IMR-90 (cell line): Measurements from ENCODE around the gene AEN. TPM values are rescaled to one million over a fixed set of nuclear protein-coding genes. Genes with fewer than 3 reads are reported as not detected.
A peak's percentile ranks its signal among the peaks of the same experiment; 100 is the strongest.

Experiments used
- ATAC-seq: fragments of 200-7000 bp; cut with Tn5 transposase; 2 replicates; pipeline ENCODE4 v1.9.1; 2020; ENCODE audit warnings: low read depth, mild to moderate bottlenecking, moderate library complexity
- BruUV-seq: library from RNA; stranded (reverse); fragments of 400-500 nt; replicated peaks from 2 replicates; lab custom pipeline; 2021; lab: Mats Ljungman, UMichigan
- CTCF ChIA-PET: fragments of 300-600 bp; formaldehyde crosslinking; extraction: SDS; loops from one replicate; lab custom pipeline; 2021; ENCODE audit warnings: antibody characterized with exemption; lab: Yijun Ruan, JAX
- POLR2A ChIA-PET: fragments of 300-600 bp; sonication (Branson Sonifier 250); formaldehyde crosslinking; loops from one replicate; lab custom pipeline; 2022; ENCODE audit warnings: antibody characterized with exemption; ENCODE audit not compliant: unreplicated experiment; lab: Charles Lee
- DNase-seq: peaks from one replicate; pipeline ENCODE4 v3.0.0; 2013
- H2AFZ ChIP-seq: replicated peaks from 2 replicates; pipeline ENCODE3; 2013; ENCODE audit warnings: low read length, mild to moderate bottlenecking; ENCODE audit not compliant: poor library complexity
- H2AK5ac ChIP-seq: 2 replicates; pipeline ENCODE4 v1.6.1; 2013; ENCODE audit warnings: low read depth, low read length, inconsistent platforms
- H2AK9ac ChIP-seq: replicated peaks from 2 replicates; pipeline ENCODE3; 2013; ENCODE audit warnings: mild to moderate bottlenecking, low read depth, low read length, moderate library complexity; ENCODE audit not compliant: poor library complexity
- H2BK120ac ChIP-seq: 2 replicates; pipeline ENCODE4 v1.6.1; 2013; ENCODE audit warnings: low read depth, low read length, inconsistent platforms
- H2BK15ac ChIP-seq: 3 replicates; pipeline ENCODE4 v1.6.1; 2013; ENCODE audit warnings: low read depth, low read length, inconsistent platforms
- H2BK20ac ChIP-seq: 2 replicates; pipeline ENCODE4 v1.6.1; 2013; ENCODE audit warnings: low read depth, mild to moderate bottlenecking, inconsistent platforms, low read length, moderate library complexity
- H2BK5ac ChIP-seq: 2 replicates; pipeline ENCODE4 v1.6.1; 2013; ENCODE audit warnings: mild to moderate bottlenecking, low read depth, low read length, inconsistent platforms; ENCODE audit not compliant: poor library complexity, severe bottlenecking
- H3K14ac ChIP-seq: replicated peaks from 2 replicates; pipeline ENCODE4 v1.6.1; 2013; ENCODE audit warnings: low read depth, low read length, inconsistent platforms
- H3K18ac ChIP-seq: 2 replicates; pipeline ENCODE4 v1.6.1; 2013; ENCODE audit warnings: low read depth, low read length, control low read depth
- H3K23ac ChIP-seq: 2 replicates; pipeline ENCODE4 v1.6.1; 2013; ENCODE audit warnings: low read depth, low read length, inconsistent platforms
- H3K27ac ChIP-seq: 2 replicates; pipeline ENCODE4 v1.5.1; 2013; ENCODE audit warnings: mild to moderate bottlenecking, control low read depth, low read length; ENCODE audit not compliant: insufficient read depth
- H3K27me3 ChIP-seq: 2 replicates; pipeline ENCODE4 v1.6.1; 2013; ENCODE audit warnings: low read length; ENCODE audit not compliant: control insufficient read depth, insufficient read depth
- H3K36me3 ChIP-seq: 2 replicates; pipeline ENCODE4 v1.6.1; 2013; ENCODE audit warnings: low read length, mixed read lengths; ENCODE audit not compliant: control insufficient read depth, insufficient read depth
- H3K4ac ChIP-seq: 2 replicates; pipeline ENCODE4 v1.6.1; 2013; ENCODE audit warnings: low read depth, low read length, inconsistent platforms
- H3K4me1 ChIP-seq: 2 replicates; pipeline ENCODE4 v1.6.1; 2013; ENCODE audit warnings: low read length, mixed read lengths; ENCODE audit not compliant: control insufficient read depth, insufficient read depth
- H3K4me2 ChIP-seq: 2 replicates; pipeline ENCODE4 v1.6.1; 2013; ENCODE audit warnings: low read depth, mild to moderate bottlenecking, control low read depth, low read length, moderate library complexity
- H3K4me3 ChIP-seq: 2 replicates; pipeline ENCODE4 v1.5.1; 2013; ENCODE audit warnings: low read depth, mild to moderate bottlenecking, control low read depth, low read length, moderate library complexity; ENCODE audit not compliant: insufficient read depth
- H3K56ac ChIP-seq: 2 replicates; pipeline ENCODE4 v1.6.1; 2013; ENCODE audit warnings: low read length, inconsistent platforms; ENCODE audit not compliant: insufficient read depth; ENCODE audit errors: extremely low read depth
- H3K79me1 ChIP-seq, 2 experiments: 2 replicates each; pipeline ENCODE4 v1.6.1; 2013; ENCODE audit warnings: low read length in 2 of 2, inconsistent platforms in 1 of 2, low read depth in 1 of 2
- H3K9ac ChIP-seq: 2 replicates; pipeline ENCODE4 v1.6.1; 2013; ENCODE audit warnings: low read depth, low read length, control low read depth
- H3K9me1 ChIP-seq: 2 replicates; pipeline ENCODE4 v1.6.1; 2013; ENCODE audit warnings: low read length, inconsistent platforms; ENCODE audit not compliant: insufficient read depth
- H3K9me3 ChIP-seq: 2 replicates; pipeline ENCODE4 v1.6.1; 2013; ENCODE audit warnings: low read length; ENCODE audit not compliant: control insufficient read depth, insufficient read depth
- H4K20me1 ChIP-seq: 2 replicates; pipeline ENCODE4 v1.6.1; 2013; ENCODE audit warnings: low read length, inconsistent platforms; ENCODE audit not compliant: insufficient read depth
- H4K5ac ChIP-seq: 2 replicates; pipeline ENCODE4 v1.6.1; 2013; ENCODE audit warnings: mild to moderate bottlenecking, low read depth, low read length, control low read depth
- H4K8ac ChIP-seq, 2 experiments: 2 replicates each; pipeline ENCODE4 v1.6.1; 2013; ENCODE audit warnings: low read depth in 2 of 2, low read length in 2 of 2, control low read depth in 1 of 2, inconsistent platforms in 1 of 2
- H4K91ac ChIP-seq: 2 replicates; pipeline ENCODE4 v1.6.1; 2013; ENCODE audit warnings: low read depth, low read length, inconsistent platforms; ENCODE audit not compliant: insufficient read depth
- CEBPB ChIP-seq: IDR thresholded peaks from 2 replicates; pipeline ENCODE4 v1.6.1; 2012; ENCODE audit warnings: low read depth, low read length, improper control_type of control experiment
- MAFK ChIP-seq: IDR thresholded peaks from 2 replicates; pipeline ENCODE4 v1.6.1; 2012; ENCODE audit warnings: low read depth, low read length, improper control_type of control experiment
- RAD21 ChIP-seq: IDR thresholded peaks from 2 replicates; pipeline ENCODE4 v1.6.1; 2012; ENCODE audit warnings: low read length, improper control_type of control experiment
- whole genome bisulfite sequencing, 2 experiments: methylation state at CpG; one replicate each; pipeline versions ENCODE4 v1.1.5 to v1.1.7; 2013; ENCODE audit warnings: missing lambda C conversion rate in 2 of 2; ENCODE audit not compliant: insufficient read length in 1 of 2; ENCODE audit errors: extremely low coverage in 2 of 2; 5-methylcytosine and 5-hydroxymethylcytosine counted together
- dilution Hi-C: fragments of 300-500 bp; cut with HindIII; formaldehyde crosslinking; loops from one replicate; pipeline ENCODE4 v1.14.3; 2018; ENCODE audit warnings: low sequenced_read_pairs; ENCODE audit not compliant: unreplicated experiment
- in situ Hi-C: fragments of 300-500 bp; cut with MboI; formaldehyde crosslinking; loops from 3 replicates; pipeline ENCODE4 v1.14.3; 2019; ENCODE audit warnings: low sequenced_read_pairs, inconsistent platforms, mixed read lengths
- intact Hi-C: fragments of 100-400 bp; cut with micrococcal nuclease; formaldehyde crosslinking; loops from 2 replicates; pipeline ENCODE4 v1.10.0; 2022
- polyA plus RNA-seq, 3 experiments: library from polyadenylated mRNA; depleted of rRNA; stranded (reverse); fragments of >200 nt; gene quantifications; 2 replicates each; pipeline ENCODE4 v1.2.3, GENCODE V29; 2012; ENCODE audit warnings: low replicate concordance in 1 of 3
- total RNA-seq: library from RNA; depleted of rRNA; stranded (reverse); fragments of >200 nt; gene quantifications from 2 replicates; pipeline ENCODE4 v1.2.3, GENCODE V29; 2012

AEN gene
- total and polyA plus RNA-seq, 2 of the 4 experiments (the other 2 are of a cell fraction), result 48.6 to 85.5 TPM

DNA sequence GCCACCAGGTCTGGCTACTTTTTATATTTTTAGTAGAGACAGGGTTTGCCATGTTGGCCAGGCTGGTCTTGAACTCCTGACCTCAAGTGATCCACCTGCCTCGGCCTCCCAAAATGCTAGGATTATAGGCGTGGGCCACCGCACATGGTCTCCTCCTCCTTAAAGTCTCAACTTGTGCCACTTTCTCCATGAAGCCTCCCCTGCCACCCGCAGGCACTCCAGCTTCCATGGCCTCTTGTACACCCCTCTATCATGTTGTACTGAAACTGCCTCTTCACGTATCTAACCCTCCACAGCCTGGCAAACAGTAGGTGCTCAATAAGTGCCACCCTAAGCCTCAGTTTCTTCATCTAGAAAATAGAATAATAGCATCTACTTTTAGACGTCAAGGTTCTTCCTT lies 57.6 kb downstream of the AEN start:
- no peak overlapping the region for H3K9ac ChIP-seq
- POLR2A ChIA-PET, result no interaction called here
- H3K36me3 ChIP-seq, result no peaks in the 10 kb centered on the region
- DNase-seq (no peak), ATAC-seq (no peak)
- no peak overlapping the region for H2BK120ac ChIP-seq
- no peak overlapping the region for H2AFZ ChIP-seq
- H4K8ac ChIP-seq, result no peak overlapping the region
- BruUV-seq, result no TSS peak
- in situ Hi-C loops (no loop called here), intact Hi-C loops (no loop called here), dilution Hi-C loops (no loop called here)
- H3K4me1 ChIP-seq, result no peaks in the 10 kb centered on the region
- H3K79me1 ChIP-seq, result no peaks in the 10 kb centered on the region
- H4K91ac ChIP-seq, result no peak overlapping the region
- H4K5ac ChIP-seq, result no peak overlapping the region
- H3K4me2 ChIP-seq, result no peak overlapping the region
- no peak overlapping the region for H3K4me3 ChIP-seq
- H2BK15ac ChIP-seq, result no peak overlapping the region
- no peak overlapping the region for H2BK20ac ChIP-seq
- H2AK9ac ChIP-seq, result peak overlapping the region; percentile 50
- H3K27me3 ChIP-seq, result peaks cover 7% of the 10 kb centered on the region
- no peak overlapping the region for H3K56ac ChIP-seq
- H2AK5ac ChIP-seq, result no peak overlapping the region
- TF ChIP-seq CEBPB, result no peak
- no peak for TF ChIP-seq MAFK
- no peak for TF ChIP-seq RAD21
- no peak overlapping the region for H2BK5ac ChIP-seq
- no peak overlapping the region for H3K18ac ChIP-seq
- H3K9me3 ChIP-seq, result no peaks in the 10 kb centered on the region
- CTCF ChIA-PET, result no interaction called here
- no peaks in the 10 kb centered on the region for H3K9me1 ChIP-seq
- no peak overlapping the region for H3K27ac ChIP-seq
- no peak overlapping the region for H3K14ac ChIP-seq
- no peak overlapping the region for H3K23ac ChIP-seq
- WGBS, 2 experiments, result no CpG with 5 or more reads among the region's 6 CpGs
- H4K20me1 ChIP-seq, result no peaks in the 10 kb centered on the region
- no peak overlapping the region for H3K4ac ChIP-seq
